SH-SY5Y (cell line): ENCODE data around the gene CCDC13.

ENCODE experiments used
- GATA2 ChIP-seq: IDR thresholded peaks from 2 replicates; pipeline ENCODE4 v1.6.1; 2011; ENCODE audit warnings: mild to moderate bottlenecking, low read depth, low read length
- GATA3 ChIP-seq: IDR thresholded peaks from 2 replicates; pipeline ENCODE4 v1.6.1; 2011; ENCODE audit warnings: low read depth, mild to moderate bottlenecking, low read length, moderate library complexity

- TF ChIP-seq GATA2 (no peak), GATA3 (no peak)
Measured at GRCh38 chr3:42780892-42781700, 8.0 kb upstream of the CCDC13 start.
